Neural cell (in vitro differentiated cells): Measurements from ENCODE around the gene PRR15L. TPM values are rescaled to one million over a fixed set of nuclear protein-coding genes. Genes with fewer than 3 reads are reported as not detected.

Experiments
- H2AFZ ChIP-seq: fragments of 200-600, 300-800 bp; sonication (generic), shearing (Covaris generic); 2 replicates; pipeline ENCODE4 v1.6.0; 2014; ENCODE audit warnings: low read depth, mild to moderate bottlenecking, antibody characterized with exemption, low read length, moderate library complexity
- H3F3A ChIP-seq: fragments of 200-600 bp; shearing (Covaris generic); 2 replicates; pipeline ENCODE4 v1.6.1; 2016; ENCODE audit warnings: mild to moderate bottlenecking, moderate library complexity, mixed read lengths, antibody characterized with exemption, low read length; ENCODE audit not compliant: insufficient read depth, poor library complexity, severe bottlenecking
- H3K27ac ChIP-seq: fragments of 200-600, 300-800 bp; sonication (generic), shearing (Covaris generic); 2 replicates; pipeline ENCODE4 v1.5.1; 2014; ENCODE audit warnings: mild to moderate bottlenecking, low read length, moderate library complexity
- H3K27me3 ChIP-seq: fragments of 300-800, 200-600 bp; sonication (generic), shearing (Covaris generic); 2 replicates; pipeline ENCODE4 v1.6.0; 2014; ENCODE audit warnings: mild to moderate bottlenecking, low read depth, low read length, moderate library complexity; ENCODE audit not compliant: insufficient read depth
- H3K36me3 ChIP-seq: fragments of 300-800, 200-600 bp; sonication (generic), shearing (Covaris generic); 2 replicates; pipeline ENCODE4 v1.5.1; 2014; ENCODE audit warnings: mild to moderate bottlenecking, antibody characterized with exemption, low read length, moderate library complexity; ENCODE audit not compliant: insufficient read depth
- H3K4me2 ChIP-seq: fragments of 300-800, 200-600 bp; sonication (generic), shearing (Covaris generic); 2 replicates; pipeline ENCODE4 v1.6.0; 2014; ENCODE audit warnings: mild to moderate bottlenecking, low read length
- H3K4me3 ChIP-seq: fragments of 300-800, 200-600 bp; sonication (generic), shearing (Covaris generic); 2 replicates; pipeline ENCODE4 v1.5.1; 2014; ENCODE audit warnings: mild to moderate bottlenecking, low read length, moderate library complexity
- H3K79me2 ChIP-seq: fragments of 200-600 bp; shearing (Covaris generic); replicated peaks from 2 replicates; pipeline ENCODE4 v1.6.0; 2014; ENCODE audit warnings: mild to moderate bottlenecking, low read length, moderate library complexity; ENCODE audit not compliant: insufficient read depth
- H3K9ac ChIP-seq: fragments of 300-800, 200-600 bp; sonication (generic), shearing (Covaris generic); 2 replicates; pipeline ENCODE4 v1.6.1; 2016; ENCODE audit warnings: mild to moderate bottlenecking, low read length, mixed read lengths
- H3K9me2 ChIP-seq: fragments of 200-600 bp; shearing (Covaris generic); 2 replicates; pipeline ENCODE4 v1.6.1; 2016; ENCODE audit warnings: mild to moderate bottlenecking, low read length, mixed read lengths; ENCODE audit not compliant: insufficient read depth
- H3K9me3 ChIP-seq: fragments of 200-600, 300-800 bp; sonication (generic), shearing (Covaris generic); 2 replicates; pipeline ENCODE4 v1.6.1; 2016; ENCODE audit warnings: mild to moderate bottlenecking, mixed run types, low read length, moderate library complexity, mixed read lengths
- H4K20me1 ChIP-seq: fragments of 200-600 bp; shearing (Covaris generic); 2 replicates; pipeline ENCODE4 v1.6.1; 2016; ENCODE audit warnings: mild to moderate bottlenecking, mixed run types; ENCODE audit not compliant: insufficient read depth
- CTCF ChIP-seq: fragments of 450-650 bp; IDR thresholded peaks from 2 replicates; pipeline ENCODE4 v1.5.1; 2014; ENCODE audit warnings: antibody characterized with exemption, mild to moderate bottlenecking, moderate library complexity; ENCODE audit not compliant: poor library complexity, severe bottlenecking
- EP300 ChIP-seq: fragments of 450-650 bp; conservative IDR thresholded peaks from 2 replicates; pipeline ENCODE4 v1.6.1; 2014; ENCODE audit warnings: antibody characterized with exemption, mild to moderate bottlenecking, moderate library complexity; ENCODE audit not compliant: poor library complexity, severe bottlenecking
- EZH2 ChIP-seq: fragments of 200-600, 300-800 bp; shearing (Covaris generic), sonication (generic); IDR thresholded peaks from 2 replicates; pipeline ENCODE4 v1.6.1; 2014; ENCODE audit warnings: antibody characterized with exemption, low read length, borderline replicate concordance, mild to moderate bottlenecking; ENCODE audit not compliant: insufficient read depth, poor library complexity, severe bottlenecking
- MXI1 ChIP-seq: fragments of 450-650 bp; conservative IDR thresholded peaks from 2 replicates; pipeline ENCODE4 v1.6.1; 2014; ENCODE audit warnings: antibody characterized with exemption, mild to moderate bottlenecking; ENCODE audit not compliant: poor library complexity, severe bottlenecking
- POLR2AphosphoS5 ChIP-seq: IDR thresholded peaks from 2 replicates; pipeline ENCODE4 v1.6.1; 2012
- RAD21 ChIP-seq: fragments of 450-650 bp; conservative IDR thresholded peaks from 2 replicates; pipeline ENCODE4 v1.6.1; 2014; ENCODE audit warnings: antibody characterized with exemption, mild to moderate bottlenecking, moderate library complexity
- REST ChIP-seq: IDR thresholded peaks from 2 replicates; pipeline ENCODE4 v1.6.1; 2012; ENCODE audit warnings: borderline replicate concordance
- SMC3 ChIP-seq: fragments of 450-650 bp; conservative IDR thresholded peaks from 2 replicates; pipeline ENCODE4 v1.6.1; 2014; ENCODE audit warnings: antibody characterized with exemption, mild to moderate bottlenecking, moderate library complexity; ENCODE audit not compliant: poor library complexity
- TAF1 ChIP-seq: IDR thresholded peaks from 2 replicates; pipeline ENCODE4 v1.6.1; 2012; ENCODE audit warnings: low read depth
- polyA plus RNA-seq: library from polyadenylated mRNA; depleted of rRNA; stranded (reverse); fragments of >200 nt; gene quantifications from 2 replicates; pipeline ENCODE4 v1.2.3, GENCODE V29; 2014

Gene PRR15L
- polyA plus RNA-seq, 1 donor from 2014 or later: not detected

- H3K36me3 ChIP-seq: no peaks in the 10 kb centered on the region
- H3K4me3 ChIP-seq: no peak overlapping the region
- no peaks in the 10 kb centered on the region for H3K9me3 ChIP-seq
- H2AFZ ChIP-seq: no peak overlapping the region
- no peaks in the 10 kb centered on the region for H3F3A ChIP-seq
- no peaks in the 10 kb centered on the region for H4K20me1 ChIP-seq
- TF ChIP-seq POLR2AphosphoS5 (no peak), EZH2 (no peak), TAF1 (no peak), REST (no peak), EP300 (no peak), RAD21 (no peak), CTCF (no peak), SMC3 (no peak), MXI1 (no peak)
- H3K79me2 ChIP-seq: no peaks in the 10 kb centered on the region
- H3K9me2 ChIP-seq: no peaks in the 10 kb centered on the region
- H3K27me3 ChIP-seq: no peaks in the 10 kb centered on the region
- no peak overlapping the region for H3K27ac ChIP-seq
- H3K9ac ChIP-seq: no peak overlapping the region
- H3K4me2 ChIP-seq: no peak overlapping the region
Observed at GRCh38 chr17:47961406-47961805, 3.7 kb upstream of the PRR15L start.

GRCh38 chr17:47959825-47960655, 2.4 kb upstream of the PRR15L start:
- Histone ChIP-seq H3K27me3 (no peaks in the 10 kb centered on the region), H3K4me2 (no peak overlapping the region), H2AFZ (no peak overlapping the region), H3K9me3 (no peaks in the 10 kb centered on the region), H4K20me1 (no peaks in the 10 kb centered on the region), H3K79me2 (no peaks in the 10 kb centered on the region), H3K4me3 (no peak overlapping the region), H3K36me3 (no peaks in the 10 kb centered on the region), H3K9me2 (no peaks in the 10 kb centered on the region), H3F3A (no peaks in the 10 kb centered on the region), H3K27ac (no peak overlapping the region), H3K9ac (no peak overlapping the region)
- TF ChIP-seq EZH2 (no peak), CTCF (no peak), TAF1 (no peak), MXI1 (no peak), RAD21 (no peak), EP300 (no peak), REST (no peak), SMC3 (no peak), POLR2AphosphoS5 (no peak)
